Measurements from ENCODE around the gene ATP5F1D.
A peak's percentile ranks its signal among the peaks of the same experiment; 100 is the strongest.
"Not testable (repeated sequence)": the region's sequence is repeated elsewhere in the genome, so short reads cannot be mapped to it uniquely, and the experiment has no call there.

Gene ATP5F1D

DNA sequence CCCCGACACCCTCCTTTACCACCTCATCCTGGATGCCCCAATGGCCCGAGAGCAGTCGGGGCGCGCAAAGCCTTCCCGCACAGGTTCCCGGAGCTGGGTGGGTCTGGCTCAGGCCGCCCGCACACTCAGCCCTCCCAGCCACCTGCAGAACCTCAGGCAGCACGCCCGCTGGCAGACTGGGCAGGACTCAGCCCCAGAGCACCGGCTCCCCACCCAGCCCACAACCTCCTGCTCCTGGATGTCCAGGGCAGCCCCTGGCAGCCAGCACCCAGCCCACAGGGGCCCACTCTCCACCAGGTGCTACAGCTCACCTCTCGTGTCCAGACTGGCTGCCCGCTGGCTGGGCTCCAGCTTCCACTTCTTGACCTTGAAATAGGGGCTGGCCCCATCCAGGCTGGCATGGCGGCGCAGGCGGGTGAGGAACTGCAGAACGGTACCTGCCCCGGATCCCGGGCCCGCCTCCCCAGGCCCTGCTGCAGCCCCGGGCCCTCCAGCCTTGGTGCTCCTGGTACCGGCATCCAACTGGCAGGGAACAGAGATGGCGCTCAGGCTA, 8.4 kb upstream of the ATP5F1D start:
- no peak for DNase-seq

- DNase-seq = no peak
Observed at GRCh38 chr19:1234051-1234954, 7.2 kb upstream of the ATP5F1D start.

DNA sequence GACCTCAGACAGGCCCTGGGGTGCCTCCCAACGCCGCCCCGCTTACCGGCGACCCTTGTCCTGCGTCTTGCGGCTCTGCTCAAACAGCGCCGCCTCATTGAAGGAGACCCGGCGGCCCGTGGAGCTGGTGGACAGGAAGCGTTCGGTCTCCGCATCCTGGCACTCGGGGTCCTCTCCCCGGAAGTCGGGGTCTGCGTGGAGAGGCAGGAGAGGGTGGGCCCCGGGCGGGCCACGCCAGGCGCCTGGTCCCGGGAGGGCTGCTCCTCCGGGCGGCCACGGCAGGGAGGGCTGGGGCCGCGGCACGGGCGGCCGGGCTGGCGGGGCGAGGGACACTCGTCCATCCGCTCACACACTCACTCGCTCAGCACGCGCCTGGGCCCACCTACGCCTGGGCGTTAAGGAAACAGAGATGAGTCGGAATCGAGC, 6.6 kb upstream of the ATP5F1D start:
- DNase-seq = no peak

GRCh38 chr19:1235625-1236538, 5.7 kb upstream of the ATP5F1D start:
- DNase-seq = no peak

DNA sequence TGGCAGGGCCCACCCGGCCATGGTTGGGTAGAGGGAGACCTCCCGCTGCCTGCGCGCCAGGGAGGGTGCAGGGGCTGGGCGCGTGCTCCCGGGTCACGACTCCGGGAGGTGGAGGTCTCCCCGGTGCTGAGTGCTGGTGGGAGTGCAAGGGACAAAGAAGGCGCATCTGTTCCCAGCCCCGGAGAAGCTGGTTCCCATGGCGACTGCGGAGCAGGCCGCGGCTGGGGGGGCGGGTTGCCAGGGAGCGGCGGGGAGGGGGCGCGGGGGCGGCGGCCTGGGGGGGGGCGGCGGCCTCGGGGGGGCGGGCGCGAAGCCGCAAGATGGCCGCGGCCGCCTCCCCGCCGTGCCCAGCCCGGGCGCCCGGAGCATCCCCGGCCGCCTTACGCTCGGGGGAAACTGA, 5.0 kb upstream of the ATP5F1D start:
- DNase-seq = no peak

DNA sequence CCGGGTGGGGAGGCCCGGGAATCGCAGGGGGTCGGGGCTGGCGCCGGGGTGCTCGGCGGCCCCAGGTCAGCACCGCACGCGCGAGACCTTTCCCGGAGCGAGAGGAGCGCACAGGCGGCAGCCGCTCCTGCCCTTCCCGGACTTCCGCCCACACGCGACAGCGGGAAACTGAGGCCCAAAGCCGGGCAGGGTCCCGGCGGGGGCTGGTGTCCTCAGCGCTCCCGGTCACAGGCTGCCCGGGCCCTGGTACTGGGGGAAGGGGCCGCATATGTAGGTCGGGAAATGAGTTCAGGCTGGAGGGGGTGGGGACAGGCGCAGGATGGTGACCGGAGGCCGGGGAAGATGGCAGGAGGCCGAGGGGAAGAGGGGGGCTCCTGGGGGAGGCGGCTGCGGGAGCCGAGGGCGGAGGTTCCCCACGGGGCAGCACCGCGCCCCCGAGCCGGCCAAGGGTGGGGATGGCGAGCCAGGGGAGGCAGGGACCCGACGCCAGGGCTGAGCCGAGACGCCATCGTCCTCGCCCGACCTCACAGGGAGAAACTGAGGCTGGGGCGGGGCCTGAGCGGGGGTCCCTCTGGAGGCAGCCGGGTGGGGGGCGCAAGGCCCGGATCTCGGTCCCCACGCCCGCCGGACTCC, 4.4 kb upstream of the ATP5F1D start:
- DNase-seq = no peak

DNA sequence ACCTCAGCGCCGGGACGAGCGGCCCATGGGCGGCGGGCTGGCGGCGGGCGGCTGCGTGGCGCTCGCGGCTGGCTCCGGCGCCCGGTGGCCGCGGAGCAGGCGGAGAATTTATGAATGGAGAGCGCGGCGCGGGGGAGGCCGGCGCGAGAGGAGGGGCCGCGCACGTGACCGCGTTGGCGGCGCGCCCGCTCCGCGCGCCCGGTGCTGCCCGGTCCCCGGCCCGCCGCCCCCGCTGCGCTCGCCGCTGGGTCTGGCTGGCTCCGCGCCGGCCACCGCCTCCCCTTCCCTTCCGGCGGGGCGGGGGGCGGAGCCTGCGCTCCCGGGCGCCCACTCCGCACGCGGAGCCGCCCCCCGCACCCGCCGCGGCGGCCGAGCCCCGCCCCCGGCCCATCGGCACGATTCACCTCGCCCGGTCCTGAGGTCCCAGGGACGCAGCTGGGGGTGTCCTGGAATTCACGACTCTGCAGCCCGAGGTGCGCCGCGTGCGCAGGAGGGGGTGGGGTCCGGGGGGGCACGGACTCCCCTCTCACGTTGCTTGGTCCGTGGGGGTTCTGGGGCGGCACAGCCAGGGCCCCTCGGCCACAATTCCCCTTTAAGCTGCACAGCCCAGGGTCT, 3.7 kb upstream of the ATP5F1D start, which contains the start of gene CBARP:
Gene CBARP (minus strand): TSS at position 252 of the 615 bp plus-strand sequence. CDS start 1,905 bp downstream, outside the sequence.
- DNase-seq = peak; percentile 51

- DNase-seq = no peak
Observed at GRCh38 chr19:1238369-1239303, 2.9 kb upstream of the ATP5F1D start.

GRCh38 chr19:1239420-1239795, 2.1 kb upstream of the ATP5F1D start:
- DNase-seq = no peak

GRCh38 chr19:1239796-1240737, 1.5 kb upstream of the ATP5F1D start:
- DNase-seq = peak; percentile 98

DNA sequence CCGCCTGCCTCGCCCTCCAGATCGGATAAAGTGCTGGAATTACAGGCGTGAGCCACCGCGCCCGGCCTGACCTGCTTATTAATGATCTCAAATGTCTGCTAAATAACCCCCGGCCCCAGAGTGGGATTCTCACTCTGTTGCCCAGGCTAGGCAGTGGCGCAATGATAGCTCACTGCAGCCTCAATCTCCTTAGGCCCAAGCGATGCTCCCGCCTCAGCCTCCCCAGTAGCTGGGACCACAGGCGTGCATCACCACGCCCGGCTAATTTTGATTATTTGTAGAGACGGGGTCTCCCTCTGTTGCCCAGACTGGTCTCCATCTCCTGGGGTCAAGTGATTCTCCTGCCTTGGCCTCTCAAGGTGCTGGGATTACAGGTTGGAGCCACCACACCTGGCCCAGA, 626 bp upstream of the ATP5F1D start:
- no peak for DNase-seq

- peak; percentile 89 for DNase-seq
Observed at GRCh38 chr19:1243768-1244692, 2.5 kb downstream of the ATP5F1D start.

DNA sequence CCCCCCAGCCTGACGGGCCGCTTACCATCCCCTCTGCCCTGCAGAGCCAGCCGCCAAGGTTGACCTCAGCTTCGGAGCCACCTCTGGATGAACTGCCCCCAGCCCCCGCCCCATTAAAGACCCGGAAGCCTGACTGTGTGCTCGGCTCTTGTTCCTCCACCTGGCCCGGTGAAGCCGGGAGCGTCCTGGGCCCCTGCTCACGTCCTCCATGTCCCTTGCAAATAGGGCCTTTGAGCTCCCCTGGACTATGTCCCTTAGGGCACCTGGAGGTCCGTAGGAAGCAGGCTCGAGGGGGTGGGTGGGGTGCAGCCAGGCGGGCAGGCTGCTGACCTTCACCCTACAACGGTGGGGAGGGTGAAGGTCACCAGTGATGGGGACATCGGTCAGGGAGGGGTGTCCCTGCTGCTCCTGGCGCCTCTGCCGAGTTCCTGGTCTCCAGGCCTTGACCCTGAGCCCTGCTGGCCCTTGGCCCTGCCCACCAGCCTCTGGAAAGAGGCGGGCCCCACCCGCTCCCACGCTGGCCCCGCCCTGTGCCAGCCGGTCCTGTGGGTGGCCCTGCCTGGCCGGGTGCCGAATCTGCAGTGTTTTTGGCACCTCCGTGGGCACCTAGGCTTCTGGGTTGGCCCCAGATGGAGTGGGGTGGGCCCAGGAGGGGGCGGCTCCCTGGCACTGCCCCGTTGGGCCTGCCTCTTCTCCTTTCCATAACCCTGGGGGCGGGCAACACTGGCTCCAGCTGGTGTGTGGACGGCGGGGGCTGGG, 3.3 kb downstream of the ATP5F1D start:
- DNase-seq = peak; percentile 79

GRCh38 chr19:1245494-1246264, 4.1 kb downstream of the ATP5F1D start:
- no peak for DNase-seq

- not testable (repeated sequence) for DNase-seq
Observed at GRCh38 chr19:1246265-1247087, 4.9 kb downstream of the ATP5F1D start.

DNA sequence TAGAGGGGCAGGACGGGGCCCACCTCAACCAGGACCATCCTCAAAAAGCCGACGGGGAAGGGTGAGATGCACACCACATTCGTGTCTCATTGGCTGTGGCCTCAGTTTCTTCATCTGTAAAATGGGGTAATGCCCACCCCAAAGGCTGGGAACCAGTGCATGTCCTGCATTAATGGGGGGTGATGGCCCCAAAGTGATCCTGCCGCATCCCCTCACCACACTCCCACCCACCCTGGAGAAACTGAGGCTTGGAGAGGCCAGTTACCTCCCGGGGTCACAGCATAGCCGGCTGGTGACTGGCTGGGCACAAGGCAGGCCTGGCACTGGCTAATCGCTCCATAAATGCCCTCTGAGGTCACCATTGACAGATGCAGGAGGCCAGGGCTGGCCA, 6.2 kb downstream of the ATP5F1D start:
- DNase-seq = no peak

Measured in suppressor macrophage treated with lipopolysaccharide for 4 hours (primary cell).